ENCODE data around the gene PHETA2.
A peak's percentile ranks its signal among the peaks of the same experiment; 100 is the strongest.

PHETA2 gene

DNA sequence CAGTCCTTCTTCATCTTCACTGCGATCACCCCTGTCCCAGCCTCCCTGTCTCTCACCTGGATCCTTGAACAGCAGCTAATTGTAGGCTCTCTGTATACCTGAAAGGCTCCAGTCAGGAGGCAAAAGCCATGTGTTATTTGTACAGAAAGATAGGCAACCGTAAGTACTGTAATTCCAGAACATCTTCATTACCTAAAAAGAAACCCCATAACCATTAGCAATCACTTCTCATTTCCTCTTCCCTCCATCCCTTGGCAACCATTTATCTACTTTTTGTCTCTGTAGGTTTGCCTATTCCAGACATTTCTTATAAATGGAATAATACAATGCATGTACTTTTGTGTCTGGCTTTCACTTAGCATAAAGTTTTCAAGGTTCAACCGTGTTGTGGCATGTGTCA, 21.3 kb upstream of the PHETA2 start:
- Histone ChIP-seq H4K20me1 (no peaks in the 10 kb centered on the region), H3K9me3 (replicated peaks in 1 of 11) (peaks cover 9 to 15% (median 13%) of the 10 kb centered on the region in 11 experiments), H3K4me3 (no peak overlapping the region), H3K9ac (no peak overlapping the region), H3K4me2 (peak overlapping the region in 1 of 11 experiments; percentile 23; a peak in 1 of 22 replicates), H3K27me3 (no peaks in the 10 kb centered on the region), H3K27ac (no peak overlapping the region; a peak in 1 of 22 replicates), H3K36me3 (peaks cover 5 to 14% (median 10%) of the 10 kb centered on the region in 11 experiments; a peak in 15 of 22 replicates), H3K4me1 (peaks cover 0 to 27% (median 0%) of the 10 kb centered on the region in 10 experiments; a peak in 7 of 20 replicates)
- TF ChIP-seq Cebpa-rat (IDR thresholded peaks at IDR 0.05), result no peak

DNA sequence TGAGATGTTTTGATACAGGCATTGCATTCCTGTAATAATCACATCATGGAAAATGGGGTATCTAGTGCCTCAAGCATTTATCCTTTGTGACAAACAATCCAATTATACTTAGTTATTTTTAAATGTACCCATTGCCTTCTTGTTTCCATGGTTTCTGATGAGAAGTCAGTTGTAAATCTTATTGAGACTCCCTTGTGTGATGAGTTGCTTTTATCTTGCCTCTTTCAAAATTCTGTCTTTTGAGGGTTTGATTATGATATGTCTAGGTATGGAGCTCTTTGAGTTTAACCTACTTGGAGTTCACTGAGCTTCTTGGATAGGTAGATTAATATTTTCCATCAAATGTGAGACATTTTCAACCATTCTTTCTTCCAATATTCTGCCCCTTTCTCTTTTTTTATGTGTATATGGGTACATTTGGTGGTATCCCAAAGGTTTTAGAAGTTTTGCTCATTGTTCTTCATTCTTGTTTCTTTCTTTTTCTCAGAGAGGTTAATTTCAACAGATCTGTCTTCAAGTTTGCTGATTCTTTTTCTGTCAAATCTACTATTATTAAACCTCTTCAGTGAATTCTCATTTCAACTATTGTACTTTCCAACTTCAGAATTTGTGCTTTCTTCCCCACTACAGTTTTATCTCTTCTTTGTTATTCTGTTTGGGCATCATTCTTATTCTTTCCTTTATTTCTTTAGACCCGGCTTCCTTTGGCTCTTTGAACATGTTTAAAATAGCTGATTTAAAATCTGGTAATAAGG, 17.1 kb upstream of the PHETA2 start:
- Histone ChIP-seq H3K36me3 (peaks cover 43 to 55% (median 51%) of the 10 kb centered on the region in 11 experiments), H3K9ac (no peak overlapping the region), H3K4me3 (no peak overlapping the region), H3K27me3 (no peaks in the 10 kb centered on the region), H4K20me1 (no peaks in the 10 kb centered on the region), H3K9me3 (replicated peaks in 1 of 11) (peaks cover 29 to 47% (median 38%) of the 10 kb centered on the region in 11 experiments), H3K27ac (no peak overlapping the region), H3K4me2 (no peak overlapping the region), H3K4me1 (peaks cover 0 to 24% (median 0%) of the 10 kb centered on the region in 10 experiments; a peak in 7 of 20 replicates)
- no peak for TF ChIP-seq Cebpa-rat (IDR thresholded peaks at IDR 0.05)

DNA sequence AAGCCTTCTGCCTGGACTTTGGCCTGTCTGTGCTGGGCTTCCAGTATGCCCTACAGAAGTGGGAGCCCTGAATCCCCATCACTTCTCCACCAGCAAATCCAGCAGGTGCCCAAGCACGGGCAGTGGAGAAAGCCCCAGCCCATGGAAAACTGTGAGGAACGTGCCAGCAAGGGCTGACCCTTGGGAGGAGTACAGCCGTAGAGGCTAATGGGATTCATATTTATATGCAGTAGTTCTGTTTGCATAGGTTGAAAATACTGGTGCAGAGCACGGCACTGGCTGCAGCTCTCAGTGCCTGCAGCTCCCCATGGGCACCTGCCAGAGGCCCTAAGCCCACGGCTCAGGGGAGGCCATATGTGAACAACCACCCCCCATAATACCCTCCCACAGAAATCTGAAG, 13.6 kb upstream of the PHETA2 start:
- no peaks in the 10 kb centered on the region for H3K27me3 ChIP-seq
- H3K4me2 ChIP-seq, result no peak overlapping the region
- peaks cover 66 to 85% (median 78%) of the 10 kb centered on the region in 11 experiments for H3K36me3 ChIP-seq
- no peak overlapping the region for H3K9ac ChIP-seq
- H3K4me1 ChIP-seq, result no peaks in the 10 kb centered on the region
- H3K9me3 ChIP-seq (replicated peaks in 1 of 11), result peaks cover 29 to 47% (median 38%) of the 10 kb centered on the region in 11 experiments
- H4K20me1 ChIP-seq, result peaks cover 0 to 17% (median 0%) of the 10 kb centered on the region in 11 experiments; a peak in 5 of 22 replicates
- no peak for TF ChIP-seq Cebpa-rat (IDR thresholded peaks at IDR 0.05)
- no peak overlapping the region for H3K27ac ChIP-seq
- no peak overlapping the region for H3K4me3 ChIP-seq

DNA sequence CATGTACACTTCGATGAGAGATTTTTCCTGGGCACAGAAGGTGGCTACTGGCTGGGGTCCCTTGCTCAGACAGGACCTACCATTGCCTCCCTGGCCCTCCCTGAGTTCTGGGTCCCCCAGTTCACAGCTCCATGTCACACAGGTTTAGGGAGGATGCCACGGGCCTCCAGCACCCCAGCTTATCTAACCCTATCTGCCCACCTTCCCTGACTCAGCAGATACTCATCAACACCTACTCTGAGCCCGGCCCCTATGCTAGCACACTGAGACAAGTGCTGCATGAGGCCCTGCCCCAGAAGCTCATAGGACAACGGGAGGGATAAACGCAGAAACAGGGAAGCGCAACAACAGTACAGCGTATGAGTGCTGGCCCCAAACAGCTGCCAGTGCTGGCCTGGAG, 13.0 kb upstream of the PHETA2 start:
- Histone ChIP-seq H3K9me3 (replicated peaks in 1 of 11) (peaks cover 29 to 47% (median 38%) of the 10 kb centered on the region in 11 experiments), H3K27ac (no peak overlapping the region), H3K36me3 (peaks cover 72 to 91% (median 82%) of the 10 kb centered on the region in 11 experiments), H3K27me3 (no peaks in the 10 kb centered on the region), H4K20me1 (peaks cover 0 to 22% (median 0%) of the 10 kb centered on the region in 11 experiments; a peak in 5 of 22 replicates), H3K9ac (no peak overlapping the region), H3K4me3 (no peak overlapping the region), H3K4me2 (no peak overlapping the region), H3K4me1 (no peaks in the 10 kb centered on the region)
- no peak for TF ChIP-seq Cebpa-rat (IDR thresholded peaks at IDR 0.05)

DNA sequence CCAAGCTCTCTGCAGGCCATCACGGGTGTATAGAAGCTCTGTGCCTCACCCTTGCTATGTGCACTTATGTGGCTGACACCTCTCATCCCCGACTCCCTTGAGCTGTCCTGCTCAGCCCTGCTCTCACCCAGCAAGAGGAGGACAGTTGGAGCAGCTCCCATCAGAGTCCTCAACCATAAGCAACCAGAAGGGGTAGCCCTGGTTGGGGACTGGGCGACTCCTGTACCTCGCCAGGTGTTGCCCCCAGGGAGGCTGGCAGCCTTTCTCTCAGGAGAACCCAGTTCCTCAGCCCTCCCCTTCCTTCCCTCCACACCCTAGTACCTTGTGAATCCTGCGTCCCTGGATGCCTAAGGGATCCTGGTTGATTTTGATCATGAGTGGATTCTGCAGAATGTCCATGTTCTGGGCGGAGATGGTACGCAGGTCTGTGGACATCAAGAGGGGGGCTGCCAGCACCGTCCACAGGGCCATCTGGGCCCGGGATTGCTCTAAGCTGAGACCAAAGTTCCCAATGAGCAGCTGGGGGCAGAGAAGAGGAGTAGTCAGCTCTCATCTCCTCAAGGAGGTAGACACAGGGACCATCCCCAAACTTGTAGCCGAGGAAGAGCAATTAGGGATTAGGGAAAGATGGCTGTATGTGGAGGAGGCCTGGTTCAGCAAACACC, 11.4 kb upstream of the PHETA2 start:
- no peak for TF ChIP-seq Cebpa-rat (IDR thresholded peaks at IDR 0.05)
- Histone ChIP-seq H3K9me3 (replicated peaks in 1 of 11) (peaks cover 16 to 35% (median 25%) of the 10 kb centered on the region in 11 experiments), H3K27me3 (no peaks in the 10 kb centered on the region), H3K36me3 (peaks cover 83 to 96% (median 88%) of the 10 kb centered on the region in 11 experiments), H3K9ac (no peak overlapping the region), H3K27ac (no peak overlapping the region), H3K4me1 (peaks cover 0 to 6% (median 0%) of the 10 kb centered on the region in 10 experiments; a peak in 1 of 20 replicates), H3K4me3 (no peak overlapping the region), H4K20me1 (peaks cover 0 to 38% (median 0%) of the 10 kb centered on the region in 11 experiments; a peak in 6 of 22 replicates), H3K4me2 (no peak overlapping the region)

DNA sequence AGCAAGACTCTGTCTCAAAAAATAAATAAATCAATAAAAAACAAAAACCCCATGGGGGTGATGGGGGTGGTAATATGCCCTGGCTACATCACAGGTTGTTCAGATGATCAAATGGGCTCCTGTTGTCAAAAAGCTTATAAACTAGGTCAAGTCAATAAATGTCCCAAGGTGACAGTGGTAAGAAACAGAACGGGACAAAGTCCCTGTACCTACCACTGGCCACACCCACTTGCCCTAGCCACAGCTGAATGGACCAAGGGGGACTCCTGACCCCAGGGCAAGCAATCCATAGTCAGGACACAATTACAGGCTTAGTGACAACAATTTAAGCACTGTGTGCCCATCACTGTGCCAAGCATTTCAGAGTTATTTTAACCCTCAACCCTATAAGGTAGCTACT, 9.4 kb upstream of the PHETA2 start:
- Histone ChIP-seq H3K27me3 (no peaks in the 10 kb centered on the region), H3K9ac (no peak overlapping the region), H4K20me1 (peaks cover 0 to 45% (median 0%) of the 10 kb centered on the region in 11 experiments; a peak in 6 of 22 replicates), H3K4me3 (no peak overlapping the region), H3K4me2 (no peak overlapping the region), H3K9me3 (replicated peaks in 1 of 11) (peaks cover 0 to 16% (median 6%) of the 10 kb centered on the region in 11 experiments; a peak in 11 of 22 replicates), H3K27ac (no peak overlapping the region), H3K36me3 (peaks cover 67 to 92% (median 81%) of the 10 kb centered on the region in 11 experiments), H3K4me1 (peaks cover 4 to 25% (median 13%) of the 10 kb centered on the region in 10 experiments)
- no peak for TF ChIP-seq Cebpa-rat (IDR thresholded peaks at IDR 0.05)

DNA sequence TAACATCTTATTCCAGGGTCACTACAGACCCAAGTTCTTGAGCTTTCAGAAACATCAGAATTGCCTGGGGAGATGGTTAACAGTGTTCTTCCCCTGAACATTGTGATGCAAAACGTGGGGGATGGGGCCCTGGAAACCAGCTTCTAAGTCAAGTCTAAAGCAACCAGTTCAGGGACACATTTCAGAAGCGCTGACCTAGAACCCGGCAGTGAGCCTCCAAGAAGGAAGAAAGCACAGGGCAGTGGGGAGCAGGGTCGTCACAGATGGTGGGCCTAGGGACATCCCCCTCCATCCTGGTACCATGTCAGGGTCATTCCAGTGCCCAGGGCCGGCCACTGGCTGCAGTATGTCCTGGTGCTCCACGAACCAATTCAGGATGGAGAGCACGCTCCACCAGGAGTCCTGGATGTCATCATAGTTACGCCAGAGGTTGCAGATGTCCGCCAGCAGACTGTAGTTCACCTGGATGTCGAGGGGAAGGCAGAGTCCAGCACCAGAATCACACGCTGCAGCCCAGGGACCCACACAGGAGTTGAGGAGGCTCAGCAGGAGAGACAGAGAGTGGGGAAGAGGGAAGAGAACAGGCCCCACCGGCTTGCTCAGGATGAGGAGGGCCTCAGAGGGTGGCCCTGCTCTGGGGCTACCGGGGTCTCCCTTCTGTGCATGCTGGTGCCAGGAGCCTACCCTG, 8.5 kb upstream of the PHETA2 start:
- no peak overlapping the region for H3K9ac ChIP-seq
- peaks cover 58 to 82% (median 72%) of the 10 kb centered on the region in 11 experiments for H3K36me3 ChIP-seq
- H3K4me1 ChIP-seq, result peaks cover 12 to 27% (median 19%) of the 10 kb centered on the region in 10 experiments
- no peak overlapping the region for H3K27ac ChIP-seq
- H3K9me3 ChIP-seq (replicated peaks in 1 of 11), result peaks cover 0 to 7% (median 0%) of the 10 kb centered on the region in 11 experiments; a peak in 8 of 22 replicates
- no peak overlapping the region for H3K4me2 ChIP-seq
- peaks cover 0 to 45% (median 0%) of the 10 kb centered on the region in 11 experiments; a peak in 6 of 22 replicates for H4K20me1 ChIP-seq
- no peak overlapping the region for H3K4me3 ChIP-seq
- TF ChIP-seq Cebpa-rat (IDR thresholded peaks at IDR 0.05), result no peak
- no peaks in the 10 kb centered on the region for H3K27me3 ChIP-seq

DNA sequence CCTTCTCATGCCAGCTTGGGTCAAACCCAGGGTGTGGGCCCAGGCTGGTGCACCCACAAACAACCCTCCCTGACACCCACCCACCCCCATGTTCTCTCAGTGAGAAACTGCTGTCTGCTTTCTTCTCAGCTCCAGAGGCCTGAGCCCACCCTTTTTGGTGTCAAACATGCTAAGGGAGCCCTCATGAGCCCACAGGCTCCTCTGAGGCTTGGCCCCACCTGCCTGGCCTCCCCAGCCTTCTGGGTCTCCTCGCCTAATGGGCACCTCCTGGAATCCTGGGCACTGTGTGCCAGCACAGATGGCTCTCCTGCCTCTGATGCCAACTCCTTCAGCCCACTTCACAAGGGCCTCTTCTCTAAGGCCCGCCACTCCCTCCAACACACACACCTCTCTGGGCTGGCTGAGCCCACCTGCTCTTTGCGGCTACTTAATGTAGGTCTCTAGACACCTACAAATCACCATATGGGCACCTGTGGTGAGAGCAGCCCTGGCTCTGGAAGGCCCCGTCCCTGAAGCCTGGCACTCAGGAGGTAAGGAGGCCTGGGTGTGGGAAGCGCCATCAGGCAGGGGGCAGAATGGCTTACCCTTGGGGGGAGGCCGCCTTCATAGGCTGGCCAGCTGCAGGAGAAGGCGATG, 7.8 kb upstream of the PHETA2 start:
- Histone ChIP-seq H3K27ac (no peak overlapping the region), H3K4me2 (no peak overlapping the region), H3K9me3 (replicated peaks in 1 of 11) (peaks cover 0 to under 1% (median 0%) of the 10 kb centered on the region in 11 experiments; a peak in 1 of 22 replicates), H3K4me3 (no peak overlapping the region), H4K20me1 (peaks cover 0 to 45% (median 0%) of the 10 kb centered on the region in 11 experiments; a peak in 6 of 22 replicates), H3K4me1 (peaks cover 17 to 29% (median 23%) of the 10 kb centered on the region in 10 experiments), H3K27me3 (no peaks in the 10 kb centered on the region), H3K9ac (0 out of 22 replicates have a peak overlapping the region, but pooled peaks of 1 of the 11 experiments have one; percentile 10), H3K36me3 (peaks cover 51 to 76% (median 65%) of the 10 kb centered on the region in 11 experiments)
- no peak for TF ChIP-seq Cebpa-rat (IDR thresholded peaks at IDR 0.05)
